Head of caudate nucleus (tissue), 42 donors: ENCODE data around the gene DMAC2.
A peak's percentile ranks its signal among the peaks of the same experiment; 100 is the strongest.
"Not testable (repeated sequence)": the region's sequence is repeated elsewhere in the genome, so short reads cannot be mapped to it uniquely, and the experiment has no call there.

ENCODE experiments used
- DNase-seq, 42 donors: peaks; one replicate each; pipeline versions ENCODE4 v3.0.0 to v3.0.0-alpha.2; 2020 to 2021; ENCODE audit warnings: mixed read lengths in 7 of 42
- intact Hi-C: fragments of 100-400 bp; cut with DNase I; formaldehyde crosslinking; loops from one replicate; pipeline ENCODE4 v1.15.0; 2022

DMAC2 gene

DNA sequence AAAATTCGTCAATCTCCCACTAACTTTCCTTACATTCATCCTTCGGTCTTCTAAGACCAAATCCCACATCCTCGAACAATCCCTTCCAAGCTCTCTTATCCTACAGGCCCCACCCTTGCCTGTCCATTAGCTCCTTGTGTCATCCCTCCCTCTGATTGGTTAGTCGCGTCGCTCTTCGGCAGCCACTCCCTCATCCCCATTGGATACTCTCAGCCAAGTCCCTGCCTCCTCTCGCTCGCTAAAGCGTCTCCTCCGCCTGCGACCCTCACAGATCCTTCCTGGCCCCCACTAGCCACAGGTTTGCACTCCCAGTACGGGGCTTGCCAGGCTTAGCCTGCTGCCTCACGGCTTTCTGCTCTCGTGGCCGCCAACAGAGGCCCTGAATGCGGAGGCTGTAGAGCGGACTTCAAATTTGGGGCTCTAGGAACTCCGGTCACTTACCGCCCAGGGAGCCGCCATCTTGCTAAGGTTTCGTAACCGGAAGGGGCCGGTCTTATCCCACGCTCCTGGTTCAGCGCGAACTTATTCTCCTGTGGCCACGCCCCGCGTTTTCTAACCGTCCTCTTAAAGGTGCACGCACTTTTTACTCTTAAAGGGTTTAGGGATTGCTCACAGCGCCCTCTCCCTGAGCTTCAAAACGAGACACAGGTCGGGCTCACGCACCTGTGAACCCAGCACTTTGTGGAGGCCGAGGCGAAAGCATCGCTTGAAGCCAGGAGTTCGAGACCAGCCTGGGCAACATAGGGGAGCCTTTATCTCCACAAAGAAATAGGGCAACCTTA lies at the start of gene DMAC2:
Gene DMAC2 (minus strand): TSS at position 472 of the 782 bp plus-strand sequence. CDS start 13 bp downstream, at position 459.
- peak; percentile 91 to 99 (median 96) for DNase-seq
- intact Hi-C loops: loop anchor here (5.0 to 10.0 kb wide), 3 partner anchors 42 to 175 kb away; partner anchors contain the start of genes BCKDHA, CEACAM21, EXOSC5 and HNRNPUL1

DNA sequence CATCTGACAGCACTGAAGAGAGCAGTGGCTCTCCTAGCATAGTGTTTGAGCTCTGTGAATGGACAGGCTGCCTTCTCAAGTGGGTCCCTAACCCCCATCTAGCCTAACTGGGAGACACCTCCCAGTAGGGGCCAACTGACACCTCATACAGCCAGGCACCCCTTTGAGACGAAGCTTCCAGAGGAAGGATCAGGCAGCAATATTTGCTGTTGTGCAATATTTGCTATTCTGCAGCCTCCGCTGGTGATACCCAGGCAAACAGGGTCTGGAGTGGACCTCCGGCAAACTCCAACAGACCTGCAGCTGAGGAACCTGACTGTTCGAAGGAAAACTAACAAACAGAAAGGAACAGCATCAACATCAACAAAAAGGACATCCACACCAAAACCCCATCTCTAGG lies 47.2 kb upstream of the DMAC2 start:
- intact Hi-C loops, DNase-seq: not testable (repeated sequence)

DNA sequence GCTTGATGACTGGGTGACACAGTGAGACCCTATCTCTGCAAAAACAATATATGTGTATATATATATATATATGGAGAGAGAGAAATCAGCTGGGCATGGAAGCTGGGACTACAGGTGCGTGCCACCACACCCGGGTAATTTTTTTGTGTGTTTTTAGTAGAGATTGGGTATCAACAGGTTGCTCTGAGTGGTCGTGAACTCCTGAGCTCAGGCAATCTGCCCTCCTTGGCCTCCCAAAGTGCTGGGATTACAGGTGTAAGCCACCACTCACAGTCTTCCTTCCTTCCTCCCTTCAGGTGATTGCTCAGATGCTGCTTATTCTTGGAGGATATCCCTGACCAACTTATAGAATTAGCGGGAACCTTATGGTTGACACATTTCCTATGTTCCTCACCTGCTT lies 45.1 kb upstream of the DMAC2 start:
- no peak for DNase-seq
- intact Hi-C loops: no loop called here

DNA sequence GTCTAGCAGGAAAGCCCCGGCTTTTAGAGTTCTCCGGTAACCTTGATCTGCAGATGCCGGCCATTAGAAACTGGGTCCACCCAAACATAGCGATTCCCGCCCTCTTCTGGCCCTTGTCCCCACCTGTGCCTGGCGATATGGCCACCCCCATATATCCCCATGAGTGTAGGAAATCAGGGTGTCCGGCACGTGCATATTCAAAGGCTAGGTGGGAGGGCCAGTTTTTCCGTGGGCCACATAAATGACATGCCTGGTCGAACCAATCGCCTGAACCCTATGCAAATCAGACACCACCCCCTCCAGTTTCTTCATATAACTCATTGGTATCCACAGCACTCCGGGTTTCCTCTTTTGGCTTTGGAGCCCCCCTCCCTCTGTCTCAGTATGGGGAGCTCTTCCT lies 40.6 kb upstream of the DMAC2 start:
- no peak for DNase-seq
- intact Hi-C loops: no loop called here

DNA sequence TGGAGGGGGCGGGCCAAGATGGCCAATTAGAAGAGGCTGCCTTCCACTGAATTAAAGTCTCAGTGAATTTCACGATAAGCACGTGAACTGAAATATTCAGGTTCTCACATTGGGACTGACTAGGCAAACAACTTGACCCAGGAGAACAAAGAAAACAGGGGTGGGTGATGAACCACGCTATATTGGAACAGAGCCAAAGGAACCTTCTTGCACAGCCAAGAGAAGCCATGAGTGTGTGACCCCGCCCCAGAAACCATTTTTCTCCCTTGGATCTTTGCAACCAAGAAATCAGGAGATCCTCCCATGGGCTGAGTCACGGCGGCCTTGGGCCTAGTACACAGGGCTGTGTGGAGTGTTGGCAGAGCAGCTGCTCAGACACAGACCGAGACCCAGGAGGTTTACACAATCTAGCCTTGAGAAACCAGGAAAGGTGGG lies 40.1 kb upstream of the DMAC2 start:
- no peak for DNase-seq
- intact Hi-C loops: no loop called here

DNA sequence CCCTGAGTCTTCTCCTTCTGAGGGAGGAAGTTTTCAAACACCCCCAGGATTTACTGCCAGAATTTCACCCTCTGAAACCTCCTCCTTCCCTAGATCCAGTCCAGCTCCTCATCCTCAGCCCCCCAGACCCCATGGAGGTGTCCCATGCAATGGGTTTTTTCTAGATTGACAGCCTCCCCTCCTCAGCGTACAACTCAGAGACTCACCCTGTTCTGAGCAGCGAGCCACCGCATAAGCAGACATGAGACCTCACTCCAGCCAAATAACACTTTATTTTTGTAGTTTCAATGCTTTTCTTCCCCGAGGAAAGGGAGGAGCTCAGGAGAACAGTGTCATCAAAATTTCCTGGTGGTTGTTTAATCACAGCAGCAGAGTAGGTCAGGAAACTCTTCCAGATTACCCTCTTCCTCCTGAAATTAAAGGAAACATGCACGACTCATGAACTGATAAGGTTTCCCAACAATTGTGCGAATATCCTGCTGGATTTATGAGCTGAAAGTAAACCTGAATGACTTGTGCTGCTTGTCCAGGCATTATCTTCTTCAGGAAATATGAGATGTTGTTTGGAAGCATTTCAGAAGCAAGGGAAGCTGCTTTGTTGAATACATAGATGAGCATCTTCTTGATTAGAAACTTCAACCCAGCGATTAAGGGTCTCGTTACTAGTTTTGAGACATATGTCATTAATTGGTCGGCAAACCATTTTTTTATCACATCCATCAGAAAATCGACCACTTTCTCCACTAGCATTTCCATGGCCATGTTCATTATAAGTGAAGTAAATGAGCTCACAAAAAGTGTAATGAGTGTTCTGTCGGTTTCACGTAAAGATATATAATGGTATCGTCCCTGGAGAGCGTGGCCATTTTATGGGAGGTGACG lies 39.4 kb upstream of the DMAC2 start:
- intact Hi-C loops: no loop called here
- DNase-seq: no peak

DNA sequence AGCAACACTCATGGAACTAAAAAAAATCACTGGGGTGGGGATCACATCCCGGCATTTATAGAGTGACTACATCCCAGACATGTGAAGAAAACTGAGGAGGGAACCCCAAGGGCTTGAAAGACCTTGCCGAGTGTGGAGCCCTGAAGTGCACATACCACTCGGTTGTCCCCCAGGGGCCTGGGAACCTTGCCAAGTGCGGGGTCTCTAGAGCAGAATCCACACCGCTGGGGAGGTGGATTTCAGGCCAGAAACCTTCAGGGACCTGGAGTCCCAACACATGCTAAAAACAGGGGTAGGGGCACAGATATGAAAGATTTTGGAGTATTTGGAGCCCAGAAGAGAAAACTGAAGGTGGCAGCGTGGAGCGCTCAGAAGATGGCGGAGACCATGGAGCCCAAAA lies 38.5 kb upstream of the DMAC2 start:
- intact Hi-C loops: no loop called here
- DNase-seq: no peak

DNA sequence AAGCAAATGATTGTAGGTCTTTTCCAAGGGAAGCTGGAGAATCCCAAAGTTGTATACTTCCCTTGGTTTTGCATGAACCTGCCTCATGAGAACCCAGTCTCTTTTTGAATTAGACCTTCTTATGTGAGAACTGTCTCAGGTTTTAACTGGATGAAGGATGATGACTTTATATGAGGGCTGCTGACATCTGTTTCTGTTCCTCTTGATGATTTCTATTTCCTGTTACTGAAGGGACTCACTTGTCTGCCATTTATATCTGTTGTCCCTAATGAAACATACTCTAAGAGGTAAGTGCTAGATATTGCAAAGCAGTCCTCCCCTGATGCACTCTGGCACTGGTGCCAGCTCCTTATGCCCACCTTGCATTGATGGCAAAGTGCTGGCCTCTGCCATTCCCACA lies 36.9 kb upstream of the DMAC2 start:
- no peak for DNase-seq
- intact Hi-C loops: no loop called here

DNA sequence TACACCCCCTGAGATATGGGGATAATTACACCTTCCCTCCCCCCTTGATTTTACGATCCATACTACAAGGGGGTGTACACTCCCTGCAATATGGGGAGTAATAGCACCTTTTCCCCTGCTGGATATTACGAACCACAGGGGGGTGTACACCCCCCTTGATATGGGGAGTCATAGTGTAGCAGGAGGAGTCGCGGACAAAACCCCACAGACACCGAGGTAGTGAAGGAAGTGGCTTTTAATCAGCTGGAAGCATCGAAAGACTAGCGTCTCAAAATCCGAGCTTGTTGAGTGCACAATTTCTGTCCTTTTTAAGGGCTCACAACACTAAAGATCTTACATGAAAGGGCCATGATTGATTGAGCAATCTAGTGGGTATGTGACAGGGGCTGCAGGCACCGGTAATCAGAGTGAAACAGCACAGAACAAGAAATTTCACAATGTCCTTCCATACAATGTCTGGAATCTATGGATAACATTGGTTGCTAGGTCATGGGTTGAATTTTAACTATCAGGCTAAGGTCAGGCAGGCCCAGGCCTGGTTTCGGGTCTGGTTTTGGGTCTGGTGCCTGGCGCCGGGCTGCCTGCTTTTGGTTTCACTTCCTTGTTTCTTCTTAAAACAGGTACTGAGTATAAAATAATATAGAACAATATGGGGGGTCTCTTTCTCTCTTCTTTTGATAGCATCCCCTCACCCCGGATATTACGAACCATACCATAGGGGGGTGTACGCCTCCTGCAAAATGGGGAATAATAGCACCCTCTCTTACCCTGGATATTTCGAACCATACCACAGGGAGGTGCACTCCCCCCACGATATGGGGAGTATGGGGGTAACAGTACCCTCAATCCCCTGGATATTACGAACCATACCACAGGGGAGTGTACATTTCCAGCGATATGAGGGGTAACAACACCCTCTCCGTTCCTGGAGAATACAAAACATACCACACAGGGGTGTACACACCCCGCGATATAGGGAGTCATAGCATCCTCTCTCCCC lies 23.8 kb upstream of the DMAC2 start:
- DNase-seq: peak in 2 of 42 donors; percentile 26 to 32
- intact Hi-C loops: not testable (repeated sequence)

DNA sequence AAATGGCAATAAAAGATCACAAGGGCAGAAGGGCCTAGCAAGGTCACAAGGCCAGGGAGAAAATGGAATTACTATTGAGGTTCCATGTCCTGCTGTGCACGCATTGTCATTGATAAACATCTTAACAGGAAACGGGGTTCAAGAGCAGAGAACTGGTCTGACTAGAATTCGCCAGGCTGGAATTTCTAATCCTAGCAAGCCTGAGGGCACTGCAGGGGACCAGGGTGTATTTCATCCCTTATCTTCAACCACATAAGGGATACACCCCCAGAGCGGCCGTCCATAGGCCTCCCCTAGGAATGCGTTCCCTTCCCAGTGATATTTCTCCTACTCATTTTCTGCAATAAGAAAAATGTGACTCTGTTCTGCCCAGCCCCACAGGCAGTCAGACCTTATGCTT lies 22.8 kb upstream of the DMAC2 start:
- intact Hi-C loops: no loop called here
- no peak for DNase-seq

DNA sequence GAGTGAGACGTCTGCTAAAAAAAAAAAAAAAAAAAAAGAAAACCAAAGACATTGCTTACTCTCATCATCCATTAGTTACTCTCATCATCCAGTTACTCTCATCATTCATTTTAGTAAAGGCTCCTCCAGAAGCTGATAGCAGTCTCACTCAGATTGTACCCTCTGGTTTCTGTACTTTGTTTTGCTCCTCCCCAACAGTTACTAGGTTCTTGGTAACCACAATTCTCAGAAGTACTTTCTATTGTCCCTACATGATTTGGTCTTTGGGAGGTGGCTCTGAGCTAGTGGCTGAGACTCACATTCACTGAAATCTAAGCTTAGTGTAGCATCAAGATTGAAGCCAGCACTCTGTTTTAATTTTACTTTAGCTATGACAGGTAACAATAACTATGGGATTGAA lies 17.5 kb upstream of the DMAC2 start:
- no peak for DNase-seq
- intact Hi-C loops: no loop called here

DNA sequence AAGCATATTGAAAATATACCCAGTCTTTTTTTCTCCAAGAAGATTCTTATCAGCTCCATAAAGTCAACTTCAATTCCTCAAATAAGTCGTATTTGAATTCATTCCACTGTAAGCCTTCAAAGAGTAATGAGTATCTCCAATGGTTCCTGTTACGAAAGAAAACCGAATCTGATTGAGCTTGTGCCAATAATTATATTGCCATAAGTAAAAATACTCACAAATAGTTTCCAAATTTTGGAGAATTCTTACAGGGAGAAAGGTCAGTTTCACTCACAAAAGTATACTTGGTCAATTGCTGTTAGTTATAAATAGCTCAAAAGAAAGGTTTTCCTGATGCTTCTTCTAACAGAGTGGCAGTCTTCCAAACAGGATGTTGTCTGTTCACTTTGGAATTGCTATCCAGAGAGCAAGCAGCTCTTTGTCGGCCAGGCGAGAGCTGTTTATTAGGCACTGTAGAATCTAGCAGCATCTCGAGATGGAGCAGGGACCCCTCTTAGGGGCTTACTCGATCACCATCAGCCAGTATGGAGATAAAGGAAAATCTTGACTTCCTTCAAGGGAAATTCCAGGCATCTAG lies 16.7 kb upstream of the DMAC2 start:
- DNase-seq: no peak
- intact Hi-C loops: no loop called here

DNA sequence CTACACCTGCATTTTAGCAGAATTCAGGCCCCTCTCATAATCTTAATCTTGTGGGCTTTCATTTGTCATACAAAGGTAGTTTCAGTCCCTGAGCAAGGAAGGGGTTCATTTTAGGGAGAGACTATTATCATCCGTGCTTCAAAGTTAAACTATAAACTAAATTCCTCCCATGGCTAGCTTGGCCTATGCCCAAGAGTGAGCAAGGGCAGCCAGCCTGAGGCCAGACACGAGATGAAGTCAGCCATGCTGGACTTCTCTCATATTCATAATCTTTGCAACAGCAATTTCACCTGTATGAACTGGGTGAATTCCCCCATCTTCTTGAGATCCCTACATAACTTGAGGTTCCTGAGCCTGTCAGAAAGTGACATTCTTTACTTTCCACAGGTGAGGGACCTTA lies 16.2 kb upstream of the DMAC2 start:
- intact Hi-C loops: no loop called here
- no peak for DNase-seq

DNA sequence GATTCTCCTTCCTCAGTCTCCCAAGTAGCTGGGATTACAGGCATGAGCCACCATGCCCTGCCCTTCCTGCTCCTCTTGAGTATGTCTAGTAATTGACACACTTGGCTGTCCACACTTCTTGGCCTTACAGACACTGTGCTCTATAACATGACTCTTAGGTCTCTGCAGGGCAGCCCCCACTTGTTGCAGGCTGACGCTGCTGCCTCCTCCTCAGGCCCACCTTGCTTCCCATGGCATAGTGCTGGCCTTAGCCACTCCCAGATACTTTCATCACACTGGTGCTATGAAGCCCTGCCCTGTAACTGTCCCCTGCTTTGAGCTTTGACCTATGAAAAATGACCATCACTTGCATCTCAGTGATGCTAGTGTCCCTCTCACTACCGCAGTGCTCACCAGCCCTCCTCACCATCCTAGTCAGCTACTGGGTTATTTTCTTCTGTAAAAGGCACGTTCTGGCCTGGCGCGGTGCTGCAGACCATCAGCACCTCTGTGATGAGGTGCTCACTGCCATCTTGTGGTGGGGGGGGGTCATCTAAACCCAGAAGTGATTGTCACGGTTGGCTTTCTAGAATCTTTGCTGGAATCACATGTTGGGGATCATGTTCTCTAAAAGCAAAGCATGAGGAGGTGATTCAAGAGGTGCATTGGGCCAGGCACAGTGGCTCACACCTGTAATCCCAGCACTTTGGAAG lies 13.0 kb upstream of the DMAC2 start:
- intact Hi-C loops: no loop called here
- peak in 1 of 42 donors; percentile 4 for DNase-seq

DNA sequence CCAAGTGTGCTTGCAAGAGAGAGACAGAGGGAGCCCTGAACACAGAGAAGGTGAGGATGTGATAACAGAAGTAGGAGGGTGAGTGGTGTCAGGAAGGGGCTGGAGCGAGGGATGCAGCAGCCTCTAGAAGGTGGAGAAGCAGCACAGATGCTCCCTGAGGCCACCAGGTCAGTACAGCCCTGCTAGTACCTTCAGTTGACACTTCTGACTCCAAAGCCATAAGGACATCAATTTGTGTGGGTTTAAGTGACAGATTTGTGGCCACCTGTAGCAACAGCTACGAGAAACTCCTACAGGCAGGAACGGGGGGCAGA lies 10.1 kb upstream of the DMAC2 start:
- intact Hi-C loops: loop anchor here (10.0 kb wide), 1 partner anchor 125 kb away; the partner anchor contains the start of gene CEACAM21
- peak in 1 of 42 donors; percentile 3 for DNase-seq

DNA sequence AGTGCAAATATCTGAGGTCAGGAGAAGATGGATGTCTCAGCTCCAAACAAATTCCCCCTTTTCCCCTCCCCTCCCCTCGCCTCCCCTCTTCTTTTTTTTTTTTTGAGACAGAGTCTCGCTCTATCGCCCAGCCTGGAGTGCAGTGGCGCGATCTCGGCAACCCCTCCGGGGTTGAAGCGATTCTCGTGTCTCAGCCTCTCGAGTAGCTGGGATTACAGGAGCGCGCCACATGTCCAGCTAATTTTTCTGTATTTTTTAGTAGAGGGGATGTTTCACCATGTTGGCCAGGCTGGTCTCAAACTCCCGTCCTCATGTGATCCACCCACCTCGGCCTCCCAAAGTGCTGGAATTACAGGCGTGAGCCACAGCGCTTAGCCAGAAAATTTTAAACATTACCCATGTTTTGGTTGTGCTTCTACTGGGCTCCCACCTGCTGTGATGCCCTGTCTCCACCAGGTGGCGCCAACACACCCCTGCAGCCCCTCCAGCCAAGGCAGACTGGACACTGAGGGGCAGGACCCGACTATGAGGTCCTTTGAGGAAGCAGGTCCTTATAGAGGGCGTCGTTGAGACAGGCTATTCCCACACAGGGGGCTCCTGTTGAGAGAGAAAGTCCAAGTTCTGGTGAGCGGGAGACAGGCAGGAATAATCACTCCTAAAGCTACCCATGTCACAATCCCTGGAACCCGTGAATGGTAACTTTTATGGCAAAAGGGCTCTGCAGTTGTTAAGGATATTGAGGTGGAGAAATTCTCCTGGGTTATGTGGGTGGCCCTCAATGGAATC lies 9.6 kb upstream of the DMAC2 start:
- intact Hi-C loops: loop anchor here (10.0 kb wide), 1 partner anchor 126 kb away; the partner anchor contains the start of gene CEACAM21
- DNase-seq: peak; percentile 55 to 88 (median 75)

DNA sequence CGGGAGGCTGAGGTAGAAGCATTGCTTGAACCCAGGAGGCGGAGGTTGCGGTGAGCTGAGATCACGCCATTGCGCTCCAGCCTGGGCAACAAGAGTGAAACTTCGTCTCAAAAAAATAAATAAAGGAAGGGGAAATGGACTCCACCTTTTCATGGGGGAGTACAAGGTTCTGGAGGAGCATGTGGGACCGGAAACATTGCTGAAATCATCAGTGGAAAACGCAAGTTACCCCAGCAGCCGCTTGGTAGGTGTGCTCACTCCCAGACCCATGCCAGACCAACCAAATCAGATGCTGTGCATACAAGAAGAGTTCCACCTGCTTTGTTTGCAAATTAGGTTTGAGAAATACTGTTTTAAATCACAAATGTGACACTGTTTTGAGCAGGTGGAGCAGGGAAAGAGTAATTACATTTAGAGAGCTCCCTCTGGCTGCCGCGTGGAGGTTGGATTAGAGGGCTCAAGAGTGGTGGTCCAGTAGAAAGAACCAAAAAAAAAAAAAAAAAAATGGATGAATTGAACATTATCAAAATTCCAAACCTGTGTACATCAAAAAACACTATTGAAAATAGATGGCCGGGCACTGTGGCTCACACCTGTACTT lies 8.1 kb upstream of the DMAC2 start:
- intact Hi-C loops: loop anchor here (10.0 kb wide), 1 partner anchor 127 kb away; the partner anchor contains the start of gene CEACAM21
- DNase-seq: peak in 2 of 42 donors; percentile 2 to 16
